Activated naive CD8-positive, alpha-beta T cell treated with anti-CD3 and anti-CD28 coated beads, Interleukin-2, amount 50 U/mL, for 24 hours (primary cell): Measurements from ENCODE around the gene SCFD1.
"Not testable (repeated sequence)": the region's sequence is repeated elsewhere in the genome, so short reads cannot be mapped to it uniquely, and the experiment has no call there.

Experiments
- ATAC-seq: fragments of 150-1000 bp; cut with Tn5 transposase; one replicate; pipeline ENCODE4 v1.10.0; 2021
- DNase-seq: peaks from one replicate; pipeline ENCODE4 v3.0.0; 2021
- H3K27ac Mint-ChIP-seq: one replicate; pipeline ENCODE4 v1.8.0; 2021; ENCODE audit warnings: mild to moderate bottlenecking, mixed read lengths
- H3K27me3 Mint-ChIP-seq: one replicate; pipeline ENCODE4 v1.8.0; 2021; ENCODE audit warnings: mixed read lengths
- H3K36me3 Mint-ChIP-seq: one replicate; pipeline ENCODE4 v1.8.0; 2021; ENCODE audit warnings: low read depth, mixed read lengths
- H3K4me1 Mint-ChIP-seq: one replicate; pipeline ENCODE4 v1.8.0; 2021; ENCODE audit warnings: mixed read lengths
- H3K4me3 Mint-ChIP-seq: one replicate; pipeline ENCODE4 v1.8.0; 2021; ENCODE audit warnings: mild to moderate bottlenecking, moderate library complexity, mixed read lengths
- H3K9me3 Mint-ChIP-seq: one replicate; pipeline ENCODE4 v1.8.0; 2021; ENCODE audit warnings: mixed read lengths

Gene SCFD1

DNA sequence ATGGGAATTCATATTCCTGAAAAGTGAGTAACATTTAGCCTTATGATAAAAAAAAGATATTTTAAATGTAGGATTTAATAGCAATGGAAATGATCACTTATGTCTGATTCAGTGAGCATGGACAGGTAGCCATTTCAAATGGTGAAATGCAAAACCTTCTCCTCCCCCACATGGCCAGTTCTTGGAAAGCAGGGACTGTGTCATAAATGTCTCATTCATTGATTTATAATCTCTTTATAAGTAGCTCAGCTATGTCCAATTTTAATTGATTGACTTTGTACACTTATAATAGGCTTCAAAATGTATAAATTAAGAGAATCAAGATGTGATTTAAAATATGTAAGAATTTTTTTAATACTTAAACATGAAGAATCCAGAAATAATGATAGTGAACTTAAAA lies 24.6 kb upstream of the SCFD1 start:
- no peak overlapping the region for H3K27ac Mint-ChIP-seq
- DNase-seq (no peak), ATAC-seq (no peak)
- no peaks in the 10 kb centered on the region for H3K9me3 Mint-ChIP-seq
- peaks cover 23% of the 10 kb centered on the region for H3K36me3 Mint-ChIP-seq
- no peaks in the 10 kb centered on the region for H3K27me3 Mint-ChIP-seq
- no peaks in the 10 kb centered on the region for H3K4me1 Mint-ChIP-seq
- H3K4me3 Mint-ChIP-seq, result no peak overlapping the region

DNA sequence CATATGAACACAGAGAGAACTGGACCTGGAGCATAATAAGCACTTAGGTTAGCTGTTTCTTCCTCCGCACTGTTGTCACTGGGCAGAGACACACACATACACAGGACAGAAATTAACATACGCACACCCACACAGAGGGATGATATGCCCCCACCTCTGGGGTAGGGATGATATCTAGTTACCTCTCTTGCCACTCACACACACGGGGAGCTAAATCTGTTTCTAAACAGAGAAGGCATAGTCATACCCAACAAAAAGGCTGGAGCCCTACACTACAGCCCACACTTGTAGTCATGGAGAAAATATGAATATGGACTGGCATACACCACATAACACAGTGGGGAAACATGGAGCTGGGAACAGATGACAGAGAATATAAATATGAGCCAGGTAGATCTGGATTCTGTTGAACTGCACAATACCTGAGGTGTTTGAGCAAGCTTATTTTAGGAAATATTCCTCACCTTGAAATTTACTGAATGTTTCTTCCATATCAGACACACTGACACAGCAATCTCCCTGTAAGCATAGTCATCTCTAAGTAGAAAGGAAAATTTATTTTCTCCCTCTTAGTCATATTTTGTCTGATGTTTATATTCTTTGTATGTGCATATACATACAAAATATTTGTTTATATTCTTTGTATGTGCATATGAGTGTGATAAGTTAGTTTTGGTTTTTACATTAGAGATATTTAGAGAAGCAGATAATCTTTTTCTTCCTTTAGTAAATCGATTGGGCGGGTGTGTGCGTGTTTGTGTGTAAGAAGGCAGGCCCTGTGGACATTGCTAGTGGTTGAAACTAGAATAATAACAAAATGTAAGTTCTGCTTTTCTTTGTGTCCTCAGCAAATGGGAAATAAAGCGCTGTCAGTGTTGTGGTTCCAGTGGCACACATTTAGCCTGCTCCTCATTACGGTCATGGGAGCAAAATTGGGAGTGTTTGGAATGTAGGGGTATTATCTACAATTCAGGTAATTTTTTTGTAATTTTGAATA lies 20.9 kb upstream of the SCFD1 start:
- no peak overlapping the region for H3K4me3 Mint-ChIP-seq
- ATAC-seq (no peak), DNase-seq (no peak)
- H3K27me3 Mint-ChIP-seq, result no peaks in the 10 kb centered on the region
- peaks cover 29% of the 10 kb centered on the region for H3K36me3 Mint-ChIP-seq
- no peaks in the 10 kb centered on the region for H3K4me1 Mint-ChIP-seq
- no peak overlapping the region for H3K27ac Mint-ChIP-seq
- H3K9me3 Mint-ChIP-seq, result no peaks in the 10 kb centered on the region

DNA sequence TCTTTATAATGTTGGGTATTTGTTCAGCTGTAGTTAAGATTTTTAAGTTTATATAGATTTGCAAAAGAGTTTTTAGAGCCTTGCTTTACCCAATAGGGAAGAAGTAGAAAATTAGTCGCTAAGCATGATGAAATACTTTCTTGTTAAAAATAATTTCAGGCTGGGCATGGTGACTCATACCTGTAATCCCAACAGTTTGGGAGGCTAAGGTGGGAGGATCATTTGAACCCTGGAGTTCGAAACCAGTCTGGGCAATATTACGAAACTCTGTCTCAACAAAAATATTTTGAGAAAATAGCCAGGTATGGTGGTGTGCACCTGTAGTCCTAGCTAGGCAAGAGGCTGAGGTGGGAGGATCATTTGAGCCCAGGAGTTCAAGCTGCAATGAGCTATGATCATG lies 18.7 kb upstream of the SCFD1 start:
- peaks cover 27% of the 10 kb centered on the region for H3K36me3 Mint-ChIP-seq

GRCh38 chr14:30604696-30605095 lies 17.4 kb upstream of the SCFD1 start:
- not testable (repeated sequence) for H3K4me1 Mint-ChIP-seq, DNase-seq, H3K27ac Mint-ChIP-seq, H3K27me3 Mint-ChIP-seq, H3K9me3 Mint-ChIP-seq, H3K4me3 Mint-ChIP-seq, ATAC-seq
- H3K36me3 Mint-ChIP-seq, result peaks cover 23% of the 10 kb centered on the region

More for the DNA sequence above, 18.7 kb upstream of the SCFD1 start:
- H3K27ac Mint-ChIP-seq, result no peak overlapping the region
- no peaks in the 10 kb centered on the region for H3K27me3 Mint-ChIP-seq
- no peak overlapping the region for H3K4me3 Mint-ChIP-seq
- ATAC-seq (no peak), DNase-seq (no peak)
- no peaks in the 10 kb centered on the region for H3K4me1 Mint-ChIP-seq
- no peaks in the 10 kb centered on the region for H3K9me3 Mint-ChIP-seq

- no peak overlapping the region for H3K4me3 Mint-ChIP-seq
- peaks cover 22% of the 10 kb centered on the region for H3K36me3 Mint-ChIP-seq
- ATAC-seq, result peak; percentile 54
- no peak for DNase-seq
- no peaks in the 10 kb centered on the region for H3K27me3 Mint-ChIP-seq
- H3K27ac Mint-ChIP-seq, result no peak overlapping the region
- no peaks in the 10 kb centered on the region for H3K9me3 Mint-ChIP-seq
- no peaks in the 10 kb centered on the region for H3K4me1 Mint-ChIP-seq
Measured at GRCh38 chr14:30607156-30607780, 14.9 kb upstream of the SCFD1 start.

- Mint-ChIP-seq H3K27me3 (no peaks in the 10 kb centered on the region), H3K4me3 (no peak overlapping the region), H3K27ac (no peak overlapping the region), H3K4me1 (no peaks in the 10 kb centered on the region), H3K36me3 (peaks cover 20% of the 10 kb centered on the region), H3K9me3 (no peaks in the 10 kb centered on the region)
- ATAC-seq (no peak), DNase-seq (no peak)
Measured at GRCh38 chr14:30608533-30609006, 13.5 kb upstream of the SCFD1 start.

DNA sequence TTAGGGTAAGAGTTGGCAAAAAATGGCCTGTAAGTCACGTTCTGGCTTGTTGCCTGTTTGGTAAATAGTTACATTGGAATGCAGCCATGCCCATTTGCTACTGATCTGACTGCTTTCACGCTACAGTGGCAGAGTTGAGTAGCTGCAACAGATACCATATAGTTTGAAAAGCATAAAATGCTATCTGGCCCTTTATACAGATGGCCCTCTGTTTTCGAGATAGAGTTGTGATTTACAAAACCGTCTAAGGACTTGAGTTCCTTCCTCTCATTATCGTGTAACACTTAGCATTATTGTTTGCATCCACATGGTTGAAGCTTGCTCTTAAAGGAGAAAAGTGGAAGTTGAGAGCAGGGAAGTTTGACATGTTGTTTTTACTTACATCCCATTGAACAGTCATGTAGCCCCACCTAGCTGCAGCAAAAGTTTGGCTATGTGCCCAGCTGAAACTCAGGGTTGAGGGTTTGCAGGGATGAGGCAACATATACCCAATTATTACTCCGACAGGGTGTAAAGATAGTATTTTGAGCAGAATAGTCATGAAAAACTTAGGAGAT lies 11.3 kb upstream of the SCFD1 start:
- ATAC-seq (no peak), DNase-seq (no peak)
- Mint-ChIP-seq H3K36me3 (peaks cover 22% of the 10 kb centered on the region), H3K27ac (no peak overlapping the region), H3K4me1 (no peaks in the 10 kb centered on the region), H3K4me3 (no peak overlapping the region), H3K9me3 (no peaks in the 10 kb centered on the region), H3K27me3 (no peaks in the 10 kb centered on the region)

- ATAC-seq (no peak), DNase-seq (no peak)
- Mint-ChIP-seq H3K36me3 (peaks cover 25% of the 10 kb centered on the region), H3K4me3 (no peak overlapping the region), H3K4me1 (no peaks in the 10 kb centered on the region), H3K9me3 (no peaks in the 10 kb centered on the region), H3K27me3 (no peaks in the 10 kb centered on the region), H3K27ac (no peak overlapping the region)
Measured at GRCh38 chr14:30614155-30614554, 8.0 kb upstream of the SCFD1 start.

- Mint-ChIP-seq H3K36me3 (peaks cover 20% of the 10 kb centered on the region), H3K27ac (peak overlapping the region; percentile 3), H3K4me3 (peak overlapping the region; percentile 42), H3K9me3 (no peaks in the 10 kb centered on the region), H3K27me3 (no peaks in the 10 kb centered on the region), H3K4me1 (peaks cover 43% of the 10 kb centered on the region)
- ATAC-seq, result peak; percentile 48
- no peak for DNase-seq
Measured at GRCh38 chr14:30620178-30620577, 1.9 kb upstream of the SCFD1 start.

DNA sequence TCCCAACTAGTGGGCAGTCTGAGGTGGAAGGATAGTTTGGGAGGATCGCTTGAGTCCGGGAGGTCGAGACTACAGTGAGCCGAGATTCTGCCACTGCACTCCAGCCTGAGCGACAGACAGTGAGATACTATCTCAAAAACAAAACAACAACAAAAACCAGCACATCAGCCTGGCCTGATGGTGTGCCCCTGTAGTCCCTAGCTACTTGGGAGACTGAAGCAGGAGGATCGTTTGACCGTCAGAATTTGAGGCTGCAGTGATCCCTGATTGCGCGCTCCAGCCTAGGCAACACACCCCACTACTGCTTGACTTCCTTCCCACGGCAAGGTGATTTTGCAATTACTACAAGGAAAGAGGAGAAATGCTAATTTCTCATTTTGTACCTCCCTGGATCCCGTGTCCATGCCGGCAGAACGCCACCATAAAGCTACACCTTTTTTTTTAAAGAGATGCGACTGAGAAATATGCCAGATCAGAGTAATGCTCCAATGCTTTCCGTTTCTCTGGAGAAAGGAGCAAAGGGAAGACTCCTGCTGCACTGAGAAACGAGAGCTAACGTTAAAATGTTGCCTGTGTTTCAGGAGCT lies 672 bp upstream of the SCFD1 start:
- no peaks in the 10 kb centered on the region for H3K27me3 Mint-ChIP-seq

DNA sequence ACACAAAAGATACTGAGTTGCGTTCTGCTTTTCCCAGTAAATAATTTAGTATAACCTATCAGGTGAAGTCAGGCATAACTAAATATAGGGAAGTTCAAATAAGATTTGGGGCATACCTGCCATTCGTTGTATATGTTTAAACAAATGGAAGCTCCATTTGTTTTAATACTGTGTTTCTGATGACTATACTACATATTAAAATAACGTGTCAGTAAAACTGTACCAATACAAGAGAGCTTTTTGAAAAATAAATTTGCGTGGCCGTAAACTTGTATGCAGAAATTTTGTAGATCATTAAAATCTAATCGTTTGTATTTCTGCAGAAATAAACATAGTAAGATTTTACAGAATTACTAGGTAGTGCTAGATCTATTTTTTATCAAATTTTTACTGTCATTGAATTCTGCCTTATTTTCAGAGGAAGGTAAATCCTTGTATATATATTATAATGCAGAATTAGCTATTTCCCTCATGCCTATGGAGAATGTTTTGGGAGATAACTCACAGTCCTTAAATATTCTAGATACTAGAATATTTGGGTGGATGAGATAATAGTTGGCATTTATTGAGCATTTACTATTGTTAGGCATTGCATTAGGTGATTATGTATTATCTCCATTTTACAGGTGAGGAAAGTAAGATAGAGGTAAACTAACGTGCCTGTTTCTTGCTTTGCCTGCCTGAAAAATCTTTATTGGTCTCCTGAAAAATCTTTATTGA lies 1.5 kb downstream of the SCFD1 start:
- Mint-ChIP-seq H3K4me3 (peak overlapping the region; percentile 98), H3K4me1 (peaks cover 51% of the 10 kb centered on the region), H3K27me3 (no peaks in the 10 kb centered on the region), H3K36me3 (peaks cover 19% of the 10 kb centered on the region), H3K9me3 (no peaks in the 10 kb centered on the region), H3K27ac (no peak overlapping the region)
- no peak for DNase-seq
- no peak for ATAC-seq

More for the DNA sequence above, 672 bp upstream of the SCFD1 start:
- no peak for DNase-seq
- Mint-ChIP-seq H3K9me3 (no peaks in the 10 kb centered on the region), H3K4me3 (peak overlapping the region; percentile 98), H3K36me3 (peaks cover 13% of the 10 kb centered on the region), H3K4me1 (peaks cover 44% of the 10 kb centered on the region), H3K27ac (peak overlapping the region; percentile 96)
- no peak for ATAC-seq

GRCh38 chr14:30624132-30624423 lies 2.0 kb downstream of the SCFD1 start:
- DNase-seq (no peak), ATAC-seq (no peak)
- Mint-ChIP-seq H3K4me1 (peaks cover 51% of the 10 kb centered on the region), H3K27me3 (no peaks in the 10 kb centered on the region), H3K9me3 (no peaks in the 10 kb centered on the region), H3K27ac (no peak overlapping the region), H3K36me3 (peaks cover 19% of the 10 kb centered on the region), H3K4me3 (peak overlapping the region; percentile 44)

- ATAC-seq, result no peak
- Mint-ChIP-seq H3K4me1 (peaks cover 42% of the 10 kb centered on the region), H3K27me3 (no peaks in the 10 kb centered on the region), H3K9me3 (no peaks in the 10 kb centered on the region), H3K27ac (no peak overlapping the region), H3K4me3 (no peak overlapping the region), H3K36me3 (peaks cover 23% of the 10 kb centered on the region)
- no peak for DNase-seq
Measured at GRCh38 chr14:30625533-30625932, 3.4 kb downstream of the SCFD1 start.

- H3K9me3 Mint-ChIP-seq, H3K27ac Mint-ChIP-seq, ATAC-seq, H3K4me3 Mint-ChIP-seq, H3K27me3 Mint-ChIP-seq, DNase-seq: not testable (repeated sequence)
- peaks cover 32% of the 10 kb centered on the region for H3K36me3 Mint-ChIP-seq
- peaks cover 14% of the 10 kb centered on the region for H3K4me1 Mint-ChIP-seq
Measured at GRCh38 chr14:30629432-30629831, 7.3 kb downstream of the SCFD1 start.
